HG03565 (cell line): ENCODE data around the gene MSI2.

ENCODE experiments used
- ATAC-seq: cut with Tn5 transposase; IDR thresholded peaks from one replicate; pipeline ENCODE4 v1.9.1; 2021; ENCODE audit warnings: mild to moderate bottlenecking, moderate library complexity; ENCODE audit not compliant: unreplicated experiment

MSI2 gene

DNA sequence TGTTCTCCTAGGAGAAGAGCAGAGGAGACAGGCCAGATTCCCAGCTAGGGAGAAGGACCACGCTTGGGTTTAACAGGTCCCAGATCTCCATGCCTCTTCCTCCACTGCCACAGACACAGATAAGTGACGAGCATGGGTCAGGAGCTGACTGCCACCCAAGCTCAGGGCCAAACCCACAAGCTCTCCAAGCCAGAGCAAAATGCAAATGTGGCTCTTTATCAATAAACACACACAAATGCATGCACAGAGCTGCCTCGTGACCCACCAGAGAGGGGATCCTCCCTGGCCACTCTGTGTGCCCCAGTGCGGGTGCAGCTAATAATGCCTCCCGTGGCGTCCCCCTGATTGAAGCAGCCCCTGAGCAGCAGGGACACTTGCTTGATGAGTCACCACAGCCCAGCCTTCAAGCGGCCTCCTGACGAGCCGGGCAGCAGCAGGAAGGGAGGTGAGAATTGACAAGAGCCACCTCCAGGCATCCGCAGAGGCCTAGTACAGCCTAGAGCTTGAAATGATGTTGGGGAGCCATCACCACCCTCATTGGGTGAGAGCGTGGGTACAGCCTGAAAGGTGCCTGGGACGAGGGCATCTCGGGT, 344.9 kb downstream of the MSI2 start:
- no peak for ATAC-seq

DNA sequence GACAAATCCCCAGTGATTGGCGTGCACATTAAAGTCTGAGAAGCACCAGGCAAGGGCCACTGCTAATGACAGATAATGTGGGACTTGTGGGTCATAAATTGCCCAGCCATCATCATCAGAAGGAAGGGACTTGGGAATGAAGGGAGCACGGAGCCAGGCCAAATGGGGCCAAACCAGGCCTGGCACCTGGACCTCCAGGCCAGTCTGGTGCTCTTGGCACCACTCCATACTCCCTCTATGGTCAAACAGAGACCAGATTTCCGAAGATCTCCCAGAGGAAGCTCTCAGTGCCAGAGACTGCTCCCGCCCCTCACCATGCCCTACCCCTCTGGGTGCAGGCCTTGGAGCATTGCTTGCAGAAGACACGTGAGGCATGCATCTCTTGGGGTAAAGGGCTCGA, 346.6 kb downstream of the MSI2 start:
- no peak for ATAC-seq

DNA sequence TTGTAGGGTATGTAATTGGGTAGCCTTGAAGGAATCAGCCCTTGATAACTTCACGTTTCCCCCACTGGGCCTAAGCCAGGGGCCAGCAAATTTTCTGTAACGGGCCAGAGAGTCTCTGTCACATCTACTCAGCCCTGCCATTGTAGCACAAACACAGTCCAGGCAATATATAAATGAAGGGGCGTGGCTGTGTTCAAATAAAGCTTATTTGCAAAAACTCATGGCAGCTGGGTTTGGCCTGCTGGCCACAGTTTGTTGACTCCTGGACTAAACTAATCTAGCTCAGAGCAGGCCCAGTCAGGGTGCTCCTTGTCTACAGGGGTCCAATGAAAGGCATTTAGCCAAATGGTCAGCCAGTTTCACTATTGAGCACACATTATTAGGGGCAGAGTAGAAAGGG, 347.2 kb downstream of the MSI2 start:
- ATAC-seq = no peak

DNA sequence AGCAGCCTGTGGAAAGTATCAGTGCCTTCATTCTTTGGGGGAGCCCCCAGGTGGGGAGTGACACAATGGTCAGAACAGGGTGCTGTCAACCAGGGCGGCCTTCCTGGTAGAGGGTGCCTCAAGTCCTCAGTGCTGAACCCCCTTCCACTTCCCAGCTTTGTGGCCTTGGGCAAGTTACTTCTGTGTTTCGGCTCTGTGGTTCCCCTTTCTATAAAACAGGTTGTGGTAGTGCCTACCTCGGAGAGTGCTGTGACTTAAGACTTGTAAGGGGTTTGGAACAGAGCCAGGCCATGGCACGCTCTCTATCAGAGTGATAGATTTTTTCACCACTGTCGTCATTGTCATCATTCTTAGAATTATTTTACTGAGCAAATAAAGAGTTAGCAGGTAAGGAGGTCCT, 347.7 kb downstream of the MSI2 start:
- no peak for ATAC-seq

DNA sequence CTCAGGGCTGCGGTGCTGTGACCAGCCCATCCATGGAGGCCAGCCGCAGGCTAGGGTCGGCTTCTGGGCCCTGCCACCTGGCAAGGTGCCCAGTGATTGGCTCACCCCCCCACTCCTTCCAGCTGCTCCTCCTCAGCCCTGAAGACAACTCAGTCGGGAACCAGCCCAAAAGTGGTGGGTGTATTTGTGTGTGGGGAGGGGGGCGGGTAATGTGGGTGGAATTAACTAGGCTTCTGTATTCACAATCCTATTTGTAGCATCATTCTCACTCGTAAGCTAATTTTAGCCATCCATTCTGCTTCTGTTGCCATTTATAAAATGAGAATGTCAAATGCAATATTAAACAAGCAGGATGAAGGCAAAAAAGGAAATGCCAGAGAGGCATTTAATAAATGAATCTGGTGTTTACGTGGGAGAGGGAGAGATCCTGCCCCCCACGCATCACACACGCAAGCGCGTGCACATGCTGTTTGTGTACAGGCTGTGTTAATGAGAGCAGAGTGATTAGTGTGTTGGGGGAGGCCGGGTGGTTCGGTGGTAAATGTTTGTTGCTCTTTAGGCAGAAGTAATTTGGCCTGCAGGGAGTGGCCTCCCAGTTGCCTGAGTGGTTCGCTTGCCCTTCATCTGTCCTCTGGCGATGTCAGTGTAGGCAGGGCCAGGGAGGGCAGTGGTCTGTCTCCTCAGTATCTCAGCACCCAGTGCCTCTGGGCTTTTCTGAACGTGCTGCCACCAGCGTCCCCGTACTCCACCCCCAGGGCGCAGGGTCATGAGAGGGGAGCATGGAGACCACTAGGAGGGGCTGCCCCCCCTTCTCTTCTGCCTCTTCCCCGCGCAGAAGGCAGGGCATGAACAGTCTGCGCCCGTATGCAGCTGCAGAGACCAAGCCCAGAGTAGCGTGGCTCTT, 348.7 kb downstream of the MSI2 start:
- no peak for ATAC-seq

DNA sequence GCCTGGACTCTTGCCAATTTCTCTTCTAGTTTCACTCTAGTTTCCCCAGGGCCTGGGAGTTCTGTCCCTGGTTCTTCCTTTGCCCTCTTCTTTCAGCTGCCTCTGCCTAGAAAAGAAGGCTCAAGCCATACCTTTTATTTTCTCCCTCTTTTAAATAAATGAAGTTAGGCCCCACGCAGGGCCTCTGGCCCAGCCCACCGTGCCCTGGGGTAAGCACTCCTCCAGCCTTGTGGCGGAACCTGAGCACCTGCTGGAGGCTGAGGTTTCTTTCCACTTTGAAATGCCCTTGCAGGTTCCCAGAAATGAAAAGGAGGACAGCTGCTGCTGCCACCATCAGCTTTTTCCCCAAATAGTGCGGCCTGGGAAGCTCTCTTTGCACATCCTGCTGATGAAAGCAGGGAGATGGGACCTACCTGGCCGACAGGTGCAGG, 349.4 kb downstream of the MSI2 start:
- ATAC-seq = no peak

DNA sequence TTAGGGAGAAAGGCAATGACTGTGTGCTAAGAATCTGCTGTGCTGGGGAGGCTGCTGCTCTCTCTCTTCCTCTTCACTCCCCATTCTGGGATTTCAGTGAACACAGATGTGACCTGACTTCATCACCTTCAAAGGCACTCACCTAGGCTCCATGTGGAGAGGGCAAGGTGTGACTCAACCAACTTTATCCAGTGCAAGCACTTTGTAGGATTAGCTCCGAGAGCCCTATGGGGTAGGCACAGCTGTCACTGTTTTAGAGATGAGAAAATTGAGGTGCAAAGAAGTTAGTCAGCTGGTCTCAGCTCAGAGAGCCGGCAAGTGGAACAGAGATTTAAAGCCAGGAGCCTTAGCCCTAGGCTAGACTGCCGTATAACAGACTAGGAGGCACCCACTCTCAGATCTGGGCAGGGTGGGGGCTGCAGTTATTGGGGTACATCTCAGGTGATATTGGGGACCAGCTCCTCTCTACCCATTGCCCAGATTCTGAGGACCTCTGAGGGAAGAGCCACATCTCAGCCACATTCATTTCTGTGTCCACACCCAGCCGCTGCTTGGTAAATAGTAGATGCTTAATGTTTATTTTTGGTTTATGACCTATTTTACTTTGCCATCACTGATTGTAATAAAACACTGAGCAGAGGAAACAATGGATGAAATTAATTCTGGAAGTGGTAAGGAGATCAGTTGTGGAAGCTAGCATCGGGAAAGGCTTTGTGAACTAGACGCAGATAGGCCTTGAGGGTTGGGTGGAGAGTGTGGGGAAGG, 350.0 kb downstream of the MSI2 start:
- no peak for ATAC-seq

DNA sequence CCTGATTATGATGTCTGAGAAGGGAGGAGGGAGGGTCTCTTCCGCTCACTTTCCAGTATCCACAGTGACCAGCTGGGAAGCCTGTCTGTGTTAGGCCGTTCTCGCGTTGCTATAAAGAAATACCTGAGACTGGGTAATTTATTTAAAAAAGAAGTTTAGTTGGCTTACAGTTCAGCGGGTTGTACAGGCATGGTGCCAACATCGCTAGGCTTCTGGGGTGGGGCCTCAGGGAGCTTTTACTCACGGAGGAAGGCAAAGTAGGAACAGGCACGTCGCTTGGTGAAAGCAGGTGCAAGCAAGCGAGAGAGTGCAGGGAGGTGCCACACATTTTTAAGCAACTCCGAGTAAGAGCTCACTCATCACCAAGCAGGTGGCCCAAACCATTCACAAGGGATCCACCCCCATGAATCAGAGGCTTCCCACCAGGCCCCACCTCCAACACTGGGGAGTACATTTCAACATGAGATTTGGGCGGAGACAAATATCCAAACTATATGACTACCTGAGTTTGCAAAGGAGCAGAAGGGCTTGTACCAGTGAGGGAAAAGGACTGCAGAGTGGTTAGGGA, 351.3 kb downstream of the MSI2 start:
- no peak for ATAC-seq

DNA sequence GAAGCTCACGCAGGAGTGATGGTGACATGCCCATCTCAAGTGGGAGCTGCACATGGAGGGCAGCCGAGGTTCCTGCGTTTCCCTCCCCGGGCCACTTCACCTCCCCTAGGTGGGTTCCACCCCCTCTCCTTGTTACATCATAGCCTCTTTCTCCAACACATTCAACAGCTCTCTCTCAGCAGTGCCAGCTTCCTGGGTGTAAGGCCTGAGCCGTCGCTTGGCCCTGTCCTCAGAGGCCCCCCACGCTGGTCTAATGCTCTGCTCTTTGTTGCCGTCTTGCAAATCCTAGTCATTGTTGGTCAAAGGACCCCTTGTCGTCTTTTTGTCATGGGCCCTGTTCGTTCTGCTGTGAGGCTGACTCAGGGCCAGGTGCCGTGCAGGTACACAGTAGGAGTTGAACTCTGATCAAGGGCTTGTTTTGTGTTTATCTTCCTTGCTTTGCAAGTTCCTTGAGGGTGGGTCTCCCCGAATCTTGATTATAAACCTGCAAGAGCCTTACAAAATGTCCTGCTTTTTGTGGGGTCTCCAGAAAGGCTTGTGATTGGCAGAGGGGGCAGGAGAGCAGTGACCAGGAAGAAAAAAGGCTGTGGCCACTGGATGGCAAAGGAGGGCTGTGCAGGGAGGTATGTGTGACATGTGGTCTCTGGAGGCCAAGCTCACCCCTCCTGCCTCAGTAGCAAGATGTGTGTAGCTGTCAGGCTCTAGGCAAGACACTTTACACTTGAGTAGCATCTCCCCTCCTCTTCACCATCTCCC, 352.2 kb downstream of the MSI2 start:
- ATAC-seq = no peak

DNA sequence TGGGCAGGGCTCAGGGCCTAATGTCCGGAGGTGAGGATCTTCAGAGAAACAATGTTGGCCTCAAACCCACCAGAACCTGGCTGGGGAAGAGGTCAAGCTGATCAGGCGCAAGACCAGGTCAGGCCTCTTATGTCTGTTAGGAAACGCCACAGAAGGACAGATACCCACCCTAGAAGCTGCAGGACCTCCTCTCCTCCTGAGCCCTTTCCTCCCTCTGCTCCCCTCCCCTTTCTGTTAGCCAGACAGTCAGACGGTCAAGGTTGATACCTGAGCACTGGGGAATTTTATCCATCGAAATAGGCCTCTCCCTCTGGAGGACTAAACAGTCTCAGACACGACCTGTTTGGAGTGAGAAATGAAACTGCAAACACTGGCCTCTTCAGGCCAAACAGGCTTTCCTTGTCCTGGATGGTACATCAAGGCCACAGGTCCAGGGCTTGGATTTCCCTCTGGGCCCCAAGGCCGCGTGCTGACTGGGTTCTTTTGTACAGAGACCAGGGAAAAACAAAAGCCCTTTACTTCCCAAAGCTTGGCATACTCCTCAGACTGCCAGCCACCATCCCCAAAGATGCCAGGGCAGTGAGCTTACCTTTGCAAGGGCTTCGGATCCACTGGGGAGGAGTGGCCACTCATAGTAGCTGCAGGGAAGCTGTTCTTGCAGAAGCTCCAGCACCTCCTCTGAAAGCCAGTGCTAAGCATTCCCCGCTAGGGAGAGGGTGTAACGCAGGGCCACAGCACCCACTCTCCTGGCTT, 353.0 kb downstream of the MSI2 start:
- no peak for ATAC-seq

DNA sequence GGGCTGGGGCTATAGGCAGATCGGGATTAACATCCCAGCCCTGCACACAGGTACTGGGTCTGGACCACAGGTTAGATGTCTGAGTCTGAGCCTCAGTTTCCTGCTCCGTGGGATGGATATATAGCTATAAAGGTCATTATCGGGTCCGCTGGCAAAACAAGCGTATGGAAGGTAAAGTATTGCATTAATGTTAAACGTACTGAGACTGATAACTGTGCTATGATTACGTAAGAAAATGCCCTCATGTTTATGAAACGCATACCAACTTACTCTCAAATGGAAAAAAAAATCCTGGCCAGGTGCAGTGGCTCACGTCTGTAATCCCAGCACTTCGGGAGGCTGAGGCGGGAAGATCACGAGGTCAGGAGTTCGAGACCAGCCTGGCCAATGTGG, 353.6 kb downstream of the MSI2 start:
- ATAC-seq = no peak

DNA sequence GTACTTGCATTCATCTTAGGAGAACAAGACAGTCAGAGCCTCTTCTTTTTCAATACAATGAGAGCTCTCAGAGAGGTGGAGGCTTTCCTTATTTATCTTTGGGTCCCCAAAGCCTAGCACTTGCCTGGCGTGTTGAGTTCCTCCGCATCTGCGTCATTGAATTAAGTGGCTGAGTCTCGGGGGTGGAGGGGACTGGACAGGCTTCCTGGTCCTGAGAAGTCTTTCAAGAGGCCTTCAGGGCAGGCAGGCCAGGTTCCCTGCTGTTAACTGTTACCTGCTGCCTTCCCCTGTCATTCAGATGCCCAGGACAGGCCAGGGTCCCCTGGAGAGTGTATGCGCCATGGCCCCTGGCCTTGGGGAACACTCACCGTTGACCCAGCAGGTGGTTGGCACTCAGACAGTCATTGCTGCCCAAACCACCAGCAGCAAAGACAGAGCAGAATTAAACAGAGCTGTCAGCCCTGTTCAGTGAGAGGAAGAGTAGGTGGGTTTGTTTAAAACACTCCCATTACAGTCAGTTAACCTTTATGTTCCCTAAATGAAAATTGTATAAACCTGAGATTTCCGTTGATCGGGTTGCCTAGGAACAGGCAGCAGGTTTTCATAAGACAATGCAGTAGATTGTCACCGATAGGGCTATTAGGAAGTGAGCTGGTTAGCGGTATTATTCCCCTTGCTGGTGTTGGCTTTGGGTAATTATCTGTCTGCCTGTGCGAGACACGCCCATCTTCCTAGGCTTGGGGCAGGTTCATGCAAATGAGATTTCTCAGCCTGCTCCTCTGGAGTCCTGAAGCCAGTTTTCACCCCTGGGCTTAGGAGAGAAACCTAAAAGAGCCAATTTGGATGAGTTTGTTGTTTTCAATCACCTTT, 356.1 kb downstream of the MSI2 start:
- no peak for ATAC-seq

DNA sequence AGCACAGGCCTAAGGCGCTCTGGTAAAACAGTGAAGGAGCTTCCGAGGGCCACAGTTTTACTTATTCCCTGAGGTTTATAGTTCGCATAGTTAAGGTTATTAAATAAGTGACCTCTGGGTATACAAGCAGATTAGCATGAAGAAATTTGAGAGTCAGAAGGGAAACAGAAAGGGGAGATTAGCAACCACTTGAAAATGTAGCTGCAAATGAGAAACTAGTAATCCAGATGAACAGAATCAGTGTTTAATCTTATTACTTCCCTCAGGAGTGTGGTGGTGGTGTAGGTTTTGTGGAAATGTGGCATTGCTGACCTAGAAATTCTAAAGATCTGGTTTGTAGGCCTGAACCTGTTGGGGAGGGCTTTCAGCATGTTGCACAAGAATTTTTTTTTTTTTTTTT, 358.4 kb downstream of the MSI2 start:
- no peak for ATAC-seq

DNA sequence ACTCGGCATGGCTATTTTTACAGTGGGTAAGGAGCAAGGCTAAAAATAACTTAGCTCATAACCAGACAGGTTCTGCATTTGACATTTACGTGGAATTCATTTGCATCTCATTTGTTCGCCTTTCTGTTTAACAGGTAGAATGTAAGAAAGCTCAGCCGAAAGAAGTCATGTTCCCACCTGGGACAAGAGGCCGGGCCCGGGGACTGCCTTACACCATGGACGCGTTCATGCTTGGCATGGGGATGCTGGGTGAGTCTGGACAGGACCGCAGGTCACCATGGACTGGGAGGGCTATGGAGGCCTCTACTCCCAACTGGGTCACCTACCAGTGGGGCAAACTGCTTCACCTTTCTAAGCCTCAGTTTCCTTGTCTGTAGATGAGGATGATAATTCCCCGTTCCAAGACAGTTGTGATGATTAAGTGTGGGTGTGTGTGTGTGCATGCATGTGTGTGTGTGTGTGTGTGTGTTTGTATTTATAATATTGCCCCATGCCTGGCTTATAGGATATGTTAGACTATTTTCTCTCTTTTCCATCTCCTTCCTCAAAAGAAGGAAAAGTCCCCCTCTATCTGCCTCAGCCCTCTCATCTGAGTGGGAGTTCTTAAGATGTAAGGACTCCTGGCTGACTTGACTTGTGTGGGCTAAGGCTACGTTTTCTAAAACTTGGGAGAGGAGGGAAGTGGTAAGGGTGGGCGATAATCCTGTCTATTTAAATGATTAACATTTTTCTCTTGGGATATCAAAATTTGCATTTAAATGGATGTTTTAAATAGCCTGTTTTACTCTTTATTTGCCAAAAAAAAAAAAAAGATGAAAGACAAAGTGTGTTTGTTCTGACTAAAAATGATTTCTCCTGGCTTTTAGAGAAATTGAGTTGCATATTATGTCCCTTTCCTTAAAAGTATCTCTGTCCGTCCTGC, 359.8 kb downstream of the MSI2 start:
- ATAC-seq = no peak

DNA sequence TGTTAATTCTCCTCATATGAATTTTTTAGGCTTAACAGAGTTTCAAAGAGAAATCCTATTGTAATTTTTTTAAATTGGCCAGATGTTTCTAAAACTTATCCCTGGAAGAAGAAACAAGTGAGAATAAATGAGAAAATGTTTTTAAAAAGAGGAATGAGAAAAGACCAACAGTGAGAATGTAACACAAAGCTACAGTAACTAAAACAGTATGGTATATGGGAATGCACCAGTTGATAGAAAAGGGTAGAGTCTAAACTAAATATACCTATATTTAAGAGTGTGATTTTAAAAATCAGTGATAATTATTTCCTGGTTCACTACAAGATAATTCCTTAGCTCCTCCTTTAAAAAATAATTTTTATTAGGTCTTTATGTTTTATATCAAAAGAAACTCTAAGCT, 360.9 kb downstream of the MSI2 start:
- ATAC-seq = no peak

DNA sequence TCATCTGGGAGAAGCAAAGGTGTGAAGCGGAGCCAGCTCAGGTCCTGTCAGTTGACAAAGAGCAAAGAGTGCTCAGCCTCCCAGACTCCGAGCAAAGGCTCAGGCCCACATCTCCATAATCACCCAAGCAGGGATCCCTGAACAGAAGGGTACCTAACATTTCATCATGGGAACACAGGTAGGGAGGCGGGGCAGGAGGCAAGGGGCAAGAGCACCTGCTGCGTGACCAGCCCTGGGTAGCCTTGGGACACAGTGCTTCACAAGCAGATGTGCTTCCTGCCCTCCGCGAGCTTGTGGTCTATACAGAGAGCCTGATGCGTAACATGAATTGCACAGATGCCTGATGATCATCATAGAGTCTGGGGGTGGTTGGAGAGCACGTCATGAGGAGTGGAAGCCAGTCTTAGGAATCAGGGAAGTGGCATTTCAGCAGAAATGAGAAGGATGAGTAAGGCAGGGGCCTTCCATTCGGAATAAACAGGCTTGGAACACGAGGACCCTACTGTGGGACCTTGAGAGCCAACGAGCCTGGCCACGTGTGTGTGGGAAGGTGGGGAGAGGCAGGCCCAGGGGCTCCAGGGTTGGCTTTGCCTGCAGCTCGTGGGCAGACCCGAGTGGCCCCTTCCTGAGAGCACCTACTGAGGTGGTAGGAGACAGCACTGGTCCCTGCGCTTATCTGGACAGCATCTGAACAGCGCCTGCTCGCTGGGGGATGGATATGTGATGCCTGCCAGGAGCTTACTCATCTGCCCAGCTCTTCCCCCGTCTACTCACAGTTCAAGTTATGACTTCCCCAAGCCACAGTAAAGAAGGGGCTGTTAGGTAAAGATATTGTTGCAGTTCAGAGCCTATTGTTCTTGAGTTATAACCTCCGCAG, 363.0 kb downstream of the MSI2 start:
- ATAC-seq = no peak

DNA sequence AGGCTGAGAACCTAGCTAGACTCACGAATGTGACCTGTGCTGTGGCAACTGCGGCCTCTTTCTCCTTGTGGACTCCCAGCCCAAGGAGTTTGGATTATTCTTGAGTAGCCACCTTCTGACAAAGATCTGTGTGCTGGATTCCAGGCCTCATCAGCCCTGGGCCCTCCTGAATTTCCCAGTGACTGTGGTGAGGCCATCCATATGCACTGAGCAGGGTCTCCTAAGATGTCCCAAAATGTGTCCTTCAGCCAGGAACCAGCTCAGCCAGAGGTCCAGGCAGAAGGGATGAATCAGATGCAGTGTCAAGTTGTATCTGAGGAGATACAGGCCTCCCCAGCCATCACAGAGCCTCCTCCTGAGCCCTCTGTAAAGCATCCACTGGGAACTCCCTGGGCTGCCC, 364.3 kb downstream of the MSI2 start:
- ATAC-seq = no peak
